Measurements from ENCODE around the gene FAM184A.

The FAM184A gene

DNA sequence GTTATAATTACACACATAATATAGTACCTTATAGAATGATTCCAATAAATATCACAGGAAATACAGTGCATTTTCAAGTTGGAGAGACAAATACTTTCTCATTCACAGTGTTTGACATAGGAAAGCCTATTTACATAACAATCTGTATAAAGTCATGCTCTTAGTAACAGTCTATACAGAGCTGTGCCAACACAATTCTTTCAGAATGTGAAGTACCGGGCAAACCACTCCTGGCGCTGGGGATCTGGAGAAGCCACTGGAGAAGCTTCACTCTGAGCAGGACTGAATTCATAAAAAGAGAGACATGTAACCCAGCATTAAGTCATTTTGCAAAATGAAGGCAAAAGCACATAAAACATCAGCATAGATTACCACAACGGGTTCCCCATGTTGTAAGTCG is 118.6 kb downstream of the FAM184A start:
- no peak for DNase-seq (ENCODE audit: low read depth)

GRCh38 chr6:118953391-118953790 is 125.1 kb downstream of the FAM184A start:
- no peak for DNase-seq (ENCODE audit: low read depth)

DNA sequence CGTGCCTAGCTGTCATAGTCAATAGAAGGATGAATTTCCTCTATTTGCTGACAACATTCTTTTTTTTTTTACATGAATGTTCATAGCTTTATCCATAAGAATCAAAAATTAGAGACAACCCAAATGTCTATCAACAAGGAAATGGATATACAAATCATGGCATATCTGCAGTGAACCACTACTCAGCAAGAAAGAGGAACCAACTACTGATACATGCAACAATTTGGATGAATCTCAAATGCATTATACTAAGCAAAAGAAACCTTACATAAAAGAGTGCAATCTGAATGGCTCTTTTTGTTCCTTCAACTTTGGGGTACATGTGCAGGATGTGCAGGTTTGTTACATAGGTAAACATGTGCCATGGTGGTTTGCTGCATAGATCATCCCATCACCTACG is 125.8 kb downstream of the FAM184A start:
- DNase-seq (ENCODE audit: low read depth), result no peak

DNA sequence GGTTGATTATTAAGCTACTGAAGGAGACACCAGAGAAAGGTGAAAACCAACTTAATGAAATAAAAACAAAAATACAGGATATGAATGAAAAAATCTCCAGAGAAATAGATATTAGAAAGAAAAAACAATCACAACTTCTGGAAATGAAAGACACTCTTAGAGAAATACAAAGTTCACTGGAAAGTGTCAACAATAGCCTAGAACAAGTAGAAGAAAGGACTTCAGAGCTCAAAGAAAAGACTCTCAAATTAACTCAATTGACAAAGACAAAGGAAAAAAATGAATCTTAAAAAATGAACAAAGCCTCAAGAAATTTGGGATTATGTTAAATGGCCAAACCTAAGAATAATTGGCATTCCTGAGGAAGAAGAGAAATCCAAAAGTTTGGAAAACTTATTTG is 133.2 kb downstream of the FAM184A start:
- no peak for DNase-seq (ENCODE audit: low read depth)

DNA sequence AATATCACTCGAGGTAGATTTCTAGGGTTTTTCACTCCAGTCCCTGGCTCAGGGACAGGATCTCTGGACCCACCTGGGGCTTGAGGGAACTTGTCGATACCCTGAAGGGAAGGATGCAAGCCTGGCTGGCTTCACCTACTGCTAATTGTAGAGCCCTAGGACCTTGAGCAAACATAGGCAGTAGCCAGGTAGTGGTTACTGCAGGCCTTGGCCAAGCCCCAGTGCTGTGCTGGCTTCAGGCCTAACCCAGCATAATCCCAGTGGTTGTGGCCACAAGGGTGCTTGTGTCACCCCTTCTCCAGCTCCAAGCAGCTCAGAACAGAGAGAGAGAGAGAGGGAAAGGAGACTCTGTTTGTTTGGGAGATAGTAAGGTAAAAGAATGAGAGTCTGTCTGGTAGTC is 137.7 kb downstream of the FAM184A start:
- no peak for DNase-seq (ENCODE audit: low read depth)

DNA sequence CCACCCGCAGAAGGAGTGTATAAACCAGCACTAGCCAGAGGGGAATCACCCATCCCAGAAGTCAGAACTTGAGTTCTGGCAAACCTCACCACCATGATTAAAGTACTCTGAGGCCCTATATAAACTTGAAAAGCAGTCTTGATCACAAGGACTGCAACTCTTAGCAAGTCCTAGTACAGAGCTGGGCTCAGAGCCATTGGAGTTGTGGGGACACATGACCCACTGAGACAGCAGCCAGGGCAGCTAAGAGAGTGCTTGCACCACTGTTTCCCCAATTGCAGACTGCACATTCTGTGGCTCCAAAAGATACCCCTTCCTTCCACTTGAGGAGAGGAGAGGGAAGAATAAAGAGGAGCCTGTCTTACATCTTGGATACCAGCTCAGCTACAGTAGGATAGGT is 138.8 kb downstream of the FAM184A start:
- DNase-seq (ENCODE audit: low read depth), result no peak

DNA sequence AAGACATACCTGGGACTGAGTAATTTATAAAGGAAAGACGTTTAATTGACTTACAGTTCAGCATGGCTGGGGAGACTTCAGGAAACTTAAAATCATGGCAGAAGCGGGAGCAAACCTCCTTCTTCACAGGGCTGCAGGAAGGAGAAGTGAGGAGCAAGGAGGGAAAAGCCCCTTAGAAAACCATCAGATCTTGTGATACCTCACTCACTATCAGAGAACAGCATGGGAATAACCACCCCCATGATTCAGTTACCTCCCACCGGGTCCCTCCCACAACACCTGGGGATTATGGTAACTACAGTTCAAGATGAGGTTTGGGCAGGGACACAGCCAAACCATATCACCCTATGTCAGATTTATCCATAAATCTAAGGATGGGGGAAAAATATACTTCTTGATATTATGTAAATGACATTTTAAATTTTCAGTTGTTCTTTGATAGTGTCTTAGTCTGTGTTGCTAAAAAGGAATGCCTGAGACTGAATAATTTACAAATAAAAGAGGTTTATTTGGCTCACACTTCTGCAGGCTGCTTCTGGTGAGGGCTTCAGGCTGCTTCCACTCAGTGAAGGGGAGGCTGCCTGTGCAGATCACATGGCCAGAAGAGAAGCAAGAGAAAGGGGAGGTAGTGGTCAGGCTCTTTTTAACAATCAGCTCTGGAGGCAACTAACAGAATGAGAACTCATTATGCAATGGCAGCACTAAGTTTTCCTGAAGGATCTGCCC is 142.3 kb downstream of the FAM184A start:
- DNase-seq (ENCODE audit: low read depth), result no peak

DNA sequence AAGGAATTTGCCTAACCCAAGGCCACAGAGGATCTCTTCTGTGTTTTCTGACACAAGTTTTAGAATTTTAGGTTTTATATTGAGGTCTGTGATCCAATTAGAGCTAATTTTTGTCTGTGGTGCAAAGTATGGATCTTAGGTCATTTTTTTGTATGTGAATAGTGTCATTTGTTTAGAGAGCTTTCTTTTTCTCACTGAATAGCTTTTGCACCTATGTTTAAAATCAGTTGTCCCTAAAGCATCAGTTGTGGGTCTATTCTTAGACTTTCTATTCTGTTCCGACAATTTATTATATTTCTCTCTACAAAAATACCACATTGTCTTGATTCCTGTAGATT is 143.2 kb downstream of the FAM184A start:
- no peak for DNase-seq (ENCODE audit: low read depth)

DNA sequence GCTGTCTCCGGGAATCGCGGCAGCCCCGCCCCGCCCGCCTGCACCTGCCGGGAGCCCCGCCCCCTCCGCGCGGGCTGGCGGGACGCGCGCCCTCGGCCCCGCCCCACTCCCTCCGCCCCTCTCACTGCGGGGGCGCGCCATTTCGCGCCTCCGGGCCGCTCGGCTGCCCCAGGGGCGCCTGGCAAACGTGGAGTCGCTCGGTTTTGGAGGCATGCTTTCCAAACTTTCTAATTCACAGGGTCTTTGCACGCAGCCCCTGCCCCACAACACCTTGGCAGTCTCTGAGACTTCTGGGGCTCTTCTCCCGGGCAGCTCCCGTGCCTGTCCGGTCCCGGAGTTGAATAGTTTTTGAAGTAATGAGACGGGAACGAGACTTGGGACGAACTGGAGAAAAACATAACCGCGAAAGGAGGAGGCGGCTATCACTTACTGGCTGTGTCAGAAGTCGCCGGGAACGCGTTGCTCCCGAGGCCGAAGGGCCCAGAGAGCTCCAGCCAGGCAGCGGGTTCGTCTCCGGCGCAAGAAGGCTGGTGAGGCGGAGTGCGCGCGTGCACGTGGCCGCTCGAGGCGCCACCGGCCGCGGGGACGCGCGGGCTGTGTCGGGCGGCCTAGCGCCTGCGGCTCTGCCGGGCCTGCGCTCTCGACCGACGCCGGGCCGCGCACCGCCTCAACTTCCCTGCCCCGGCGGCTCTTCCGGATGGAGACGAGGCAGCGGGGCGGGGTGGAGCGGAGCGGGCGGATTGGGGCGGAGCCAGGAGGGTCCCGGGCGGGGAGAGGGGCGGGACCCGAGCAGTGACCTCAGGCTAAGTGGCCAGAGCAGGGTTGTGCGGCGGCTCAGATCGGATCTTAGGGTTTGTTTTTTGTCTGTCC is 143.8 kb downstream of the FAM184A start, which contains the start of gene MCM9:
Gene MCM9 (minus strand): TSS at position 699 of the 870 bp plus-strand sequence. CDS start 3,436 bp downstream, outside the sequence.
- DNase-seq (ENCODE audit: low read depth), result peak; percentile 81

- no peak for DNase-seq (ENCODE audit: low read depth)
These were observed 144.5 kb downstream of the FAM184A start for GRCh38 chr6:118933855-118934460.

DNA sequence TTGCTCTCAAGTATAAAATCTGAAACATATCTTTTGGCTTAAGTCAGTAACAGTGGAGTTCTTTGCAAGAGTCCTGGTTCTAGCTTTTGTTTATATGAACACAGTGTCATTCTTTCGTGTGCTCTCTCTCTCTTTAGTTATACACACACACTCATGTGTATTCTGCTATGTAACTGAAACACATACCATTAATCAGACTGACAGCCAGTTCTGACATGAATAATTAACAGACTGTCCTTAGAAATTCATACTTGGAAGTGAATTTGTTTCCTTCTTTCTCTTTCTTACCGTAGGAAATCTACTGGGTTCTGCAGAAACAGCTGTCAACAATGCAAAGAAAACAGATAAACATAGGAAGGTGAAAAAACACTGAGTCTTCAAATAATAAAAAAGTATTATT is 146.0 kb downstream of the FAM184A start:
- DNase-seq (ENCODE audit: low read depth), result no peak

DNA sequence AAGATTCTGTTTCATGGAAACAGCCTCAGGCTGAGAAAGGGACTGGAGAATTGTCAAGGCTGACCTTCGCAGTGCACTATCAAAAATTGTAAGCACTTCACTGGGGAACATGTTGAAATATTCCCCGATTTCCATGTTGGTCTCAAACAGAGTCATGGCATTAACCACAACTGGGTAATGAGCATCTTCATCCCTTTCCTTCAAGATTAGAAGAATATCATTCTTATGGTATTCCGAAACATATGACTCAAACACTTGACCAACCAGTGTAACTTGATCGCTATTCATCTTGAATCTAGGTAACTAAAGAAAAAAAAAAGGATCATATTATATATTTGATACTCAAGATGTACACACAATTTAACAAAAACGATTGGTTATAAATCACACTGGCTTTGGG is 147.0 kb downstream of the FAM184A start:
- no peak for DNase-seq (ENCODE audit: low read depth)

DNA sequence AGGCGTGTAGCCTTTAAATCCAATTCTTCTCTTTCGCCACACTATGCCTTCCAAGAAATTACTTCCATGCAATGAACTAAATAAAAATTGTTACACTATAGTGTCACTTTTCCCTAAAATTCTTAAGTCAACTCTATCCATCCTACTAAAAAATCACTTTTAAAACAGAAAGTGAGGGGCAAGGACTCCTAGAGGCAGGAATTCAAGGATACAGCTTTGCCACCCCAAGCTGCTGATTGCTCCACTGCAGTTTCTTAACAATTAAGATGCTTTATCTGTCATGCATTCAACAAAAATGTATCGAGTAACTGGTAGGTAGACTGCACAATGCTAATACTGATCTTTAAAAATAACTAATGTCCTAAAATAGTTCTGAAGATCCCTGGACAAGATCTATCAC is 147.8 kb downstream of the FAM184A start:
- DNase-seq (ENCODE audit: low read depth), result no peak

DNA sequence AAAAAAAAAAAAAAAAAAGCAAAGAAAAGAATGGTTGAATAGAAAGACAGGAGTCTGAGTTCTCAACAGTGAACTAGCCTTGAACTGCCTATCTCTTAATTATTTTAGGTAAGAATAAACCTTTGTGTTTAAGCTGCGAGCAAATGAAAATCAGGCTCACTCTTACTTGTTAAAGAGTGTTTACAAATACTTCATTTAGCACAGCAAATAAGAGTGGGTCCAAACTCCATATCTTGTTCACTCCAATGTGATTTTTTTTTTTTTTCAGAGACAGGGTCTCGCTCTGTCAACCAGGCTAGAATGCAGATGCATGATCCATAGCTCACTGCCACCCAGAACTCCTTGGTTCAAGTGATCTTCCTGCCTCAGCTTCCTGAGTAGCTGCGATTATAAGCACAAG is 155.4 kb downstream of the FAM184A start:
- no peak for DNase-seq (ENCODE audit: low read depth)

GRCh38 chr6:118921084-118921483 is 157.4 kb downstream of the FAM184A start:
- no peak for DNase-seq (ENCODE audit: low read depth)

GRCh38 chr6:118918329-118918725 is 160.1 kb downstream of the FAM184A start:
- no peak for DNase-seq (ENCODE audit: low read depth)

DNA sequence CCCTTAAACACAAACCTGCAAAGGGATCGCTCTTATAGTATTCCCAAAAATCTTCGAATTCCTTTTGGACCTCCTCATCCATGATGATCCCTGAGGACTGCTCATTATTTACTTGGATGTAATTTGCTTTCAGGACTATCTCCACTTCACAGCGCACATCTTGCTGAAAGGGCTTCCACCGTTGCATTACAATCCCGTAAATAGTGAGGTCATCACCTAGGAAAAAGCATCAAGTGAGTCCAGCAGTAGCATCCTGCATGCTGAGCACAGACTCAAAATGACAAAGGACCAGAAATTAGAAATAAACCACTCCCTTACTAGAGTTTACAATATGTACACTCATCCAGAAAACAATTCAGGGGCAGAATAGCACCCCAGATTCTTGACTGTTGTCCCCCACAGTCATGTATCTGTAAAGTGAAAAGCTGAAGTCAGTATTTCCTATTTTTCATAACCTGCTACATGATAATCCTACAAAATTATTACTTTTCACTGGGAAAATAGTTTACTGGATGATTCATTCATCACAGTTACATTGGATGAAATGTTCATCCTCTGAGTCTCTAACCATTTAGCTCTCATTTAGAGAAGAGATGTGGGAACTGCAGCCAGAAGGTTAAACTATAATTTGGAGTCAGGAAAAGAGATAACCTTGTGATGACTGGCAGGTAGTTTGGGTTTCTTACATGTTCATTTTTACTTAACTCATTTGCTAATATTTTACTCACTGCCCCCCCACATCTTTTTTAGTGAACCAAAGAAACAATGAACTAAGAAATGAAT is 160.7 kb downstream of the FAM184A start:
- DNase-seq (ENCODE audit: low read depth), result no peak

DNA sequence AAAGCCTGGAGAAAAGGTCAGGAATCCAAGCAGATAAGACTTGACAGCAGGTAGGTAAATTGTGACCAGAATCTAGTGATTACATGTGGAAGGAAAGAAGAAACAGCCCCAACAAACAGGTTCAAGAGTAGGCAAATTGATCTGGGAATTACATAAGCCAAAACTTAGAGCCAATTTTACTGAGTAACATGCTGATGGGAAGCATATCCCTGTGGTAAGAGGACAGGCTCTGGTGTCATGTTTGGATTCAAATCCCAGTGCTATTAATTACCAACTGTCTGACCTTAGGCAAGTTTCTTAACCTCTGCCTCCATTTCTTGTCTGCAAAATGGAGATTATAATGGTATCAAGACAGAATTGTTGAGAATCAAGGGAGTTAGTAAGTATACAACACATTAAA is 163.9 kb downstream of the FAM184A start:
- no peak for DNase-seq (ENCODE audit: low read depth)

- DNase-seq (ENCODE audit: low read depth), result no peak
These were observed 165.3 kb downstream of the FAM184A start for GRCh38 chr6:118913161-118913560.

- DNase-seq (ENCODE audit: low read depth), result no peak
These were observed 165.8 kb downstream of the FAM184A start for GRCh38 chr6:118912646-118913045.
